GM23248 (cell line): ENCODE data around the gene UBE2C.

Experiments
- EZH2 ChIP-seq: fragments of 200-600 bp; sonication (generic); IDR thresholded peaks from 2 replicates; pipeline ENCODE4 v1.6.1; 2018; ENCODE audit warnings: antibody characterized with exemption, mild to moderate bottlenecking; ENCODE audit not compliant: insufficient read depth, poor library complexity, severe bottlenecking
- EZH2phosphoT487 ChIP-seq: fragments of 200-600 bp; sonication (generic); IDR thresholded peaks from 2 replicates; pipeline ENCODE4 v1.6.1; 2018; ENCODE audit warnings: antibody characterized with exemption, moderate library complexity, mild to moderate bottlenecking, low read depth; ENCODE audit not compliant: insufficient read depth

DNA sequence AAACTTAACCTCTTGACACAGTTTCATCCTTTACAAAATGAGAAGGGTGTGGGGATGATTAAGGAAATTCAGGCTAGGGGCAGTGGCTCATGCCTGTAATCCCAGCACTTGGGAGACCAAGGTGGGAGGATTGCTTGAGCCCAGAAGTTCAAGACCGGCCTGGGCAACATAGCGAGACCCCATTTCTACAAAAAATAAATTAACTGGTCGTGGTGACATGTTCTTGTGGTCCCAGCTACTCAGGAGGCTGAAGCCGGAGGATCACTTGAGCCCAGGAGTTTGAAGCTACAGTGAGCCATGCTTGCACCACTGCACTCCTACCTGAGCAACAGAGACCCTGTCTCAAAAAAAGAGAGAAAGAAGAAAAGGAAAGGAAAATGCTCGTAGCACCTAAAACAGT, 54.0 kb downstream of the UBE2C start:
- TF ChIP-seq EZH2phosphoT487 (no peak), EZH2 (no peak)
